Astrocyte (in vitro differentiated cells and primary cell): ENCODE results near the gene LYZ. TPM values are rescaled to one million over a fixed set of nuclear protein-coding genes. Genes with fewer than 3 reads are reported as not detected.
A peak's percentile ranks its signal among the peaks of the same experiment; 100 is the strongest.

Experiments used
- DNase-seq: peaks from one replicate; pipeline ENCODE4 v3.0.0-alpha.2; 2010; ENCODE audit warnings: low read depth
- FAIRE-seq: peaks from 2 replicates; lab custom pipeline; 2011; peaks lifted over from hg19 to GRCh38; lab: Jason Lieb, UNC
- H2AFZ ChIP-seq: 2 replicates; pipeline ENCODE4 v1.6.0; 2012; ENCODE audit warnings: low read depth, low read length, inconsistent platforms
- H3K27ac ChIP-seq: 2 replicates; pipeline ENCODE4 v1.5.1; 2011; ENCODE audit warnings: low read depth, low read length, inconsistent platforms
- H3K27me3 ChIP-seq: 2 replicates; pipeline ENCODE4 v1.6.0; 2011; ENCODE audit warnings: low read length, inconsistent platforms; ENCODE audit not compliant: insufficient read depth
- H3K36me3 ChIP-seq: 2 replicates; pipeline ENCODE4 v1.5.1; 2011; ENCODE audit warnings: low read length, inconsistent platforms; ENCODE audit not compliant: insufficient read depth
- H3K4me1 ChIP-seq: 2 replicates; pipeline ENCODE4 v1.5.1; 2011; ENCODE audit warnings: low read length, inconsistent platforms; ENCODE audit not compliant: insufficient read depth
- H3K4me2 ChIP-seq: 2 replicates; pipeline ENCODE4 v1.6.0; 2012; ENCODE audit warnings: low read length, inconsistent platforms
- H3K4me3 ChIP-seq: 2 replicates; pipeline ENCODE4 v1.5.1; 2011; ENCODE audit warnings: low read depth, mild to moderate bottlenecking, low read length, inconsistent platforms; ENCODE audit not compliant: insufficient read depth
- H3K79me2 ChIP-seq: 2 replicates; pipeline ENCODE4 v1.6.0; 2012; ENCODE audit warnings: mild to moderate bottlenecking, low read length, inconsistent platforms; ENCODE audit not compliant: insufficient read depth
- H3K9ac ChIP-seq: 2 replicates; pipeline ENCODE4 v1.6.0; 2012; ENCODE audit warnings: mild to moderate bottlenecking, low read length, inconsistent platforms
- H3K9me3 ChIP-seq: 2 replicates; pipeline ENCODE4 v1.5.1; 2012; ENCODE audit warnings: low read depth, mild to moderate bottlenecking, low read length, inconsistent platforms; ENCODE audit not compliant: insufficient read depth
- H4K20me1 ChIP-seq: 2 replicates; pipeline ENCODE4 v1.6.0; 2012; ENCODE audit warnings: low read length, inconsistent platforms; ENCODE audit not compliant: insufficient read depth
- H3K27ac Mint-ChIP-seq: one replicate; pipeline ENCODE4 v1.8.0; 2021; ENCODE audit warnings: mild to moderate bottlenecking, mixed read lengths; ENCODE audit not compliant: unreplicated experiment
- H3K27me3 Mint-ChIP-seq: one replicate; pipeline ENCODE4 v1.8.0; 2021; ENCODE audit warnings: low read depth, mixed read lengths; ENCODE audit not compliant: unreplicated experiment
- H3K36me3 Mint-ChIP-seq: one replicate; pipeline ENCODE4 v1.8.0; 2021; ENCODE audit warnings: low read depth, mixed read lengths; ENCODE audit not compliant: unreplicated experiment
- H3K4me1 Mint-ChIP-seq: one replicate; pipeline ENCODE4 v1.8.0; 2021; ENCODE audit warnings: low read depth, mixed read lengths; ENCODE audit not compliant: unreplicated experiment
- H3K4me3 Mint-ChIP-seq: one replicate; pipeline ENCODE4 v1.8.0; 2021; ENCODE audit warnings: mild to moderate bottlenecking, moderate library complexity, mixed read lengths; ENCODE audit not compliant: unreplicated experiment
- H3K9me3 Mint-ChIP-seq: one replicate; pipeline ENCODE4 v1.8.0; 2021; ENCODE audit warnings: mild to moderate bottlenecking, mixed read lengths; ENCODE audit not compliant: unreplicated experiment
- CTCF ChIP-seq: IDR thresholded peaks from 2 replicates; pipeline ENCODE4 v1.5.1; 2011; ENCODE audit warnings: low read depth, mild to moderate bottlenecking, inconsistent platforms, low read length, moderate library complexity; ENCODE audit not compliant: insufficient read depth
- EZH2 ChIP-seq: IDR thresholded peaks from 2 replicates; pipeline ENCODE4 v1.6.1; 2012; ENCODE audit warnings: mild to moderate bottlenecking, low read length, inconsistent platforms; ENCODE audit not compliant: insufficient read depth
- total RNA-seq: library from RNA; stranded (reverse); gene quantifications from 2 replicates; pipeline ENCODE4 v1.2.1, GENCODE V29; 2021

Gene LYZ
- total RNA-seq, 1 donor from 2014 or later = 0.45 TPM

DNA sequence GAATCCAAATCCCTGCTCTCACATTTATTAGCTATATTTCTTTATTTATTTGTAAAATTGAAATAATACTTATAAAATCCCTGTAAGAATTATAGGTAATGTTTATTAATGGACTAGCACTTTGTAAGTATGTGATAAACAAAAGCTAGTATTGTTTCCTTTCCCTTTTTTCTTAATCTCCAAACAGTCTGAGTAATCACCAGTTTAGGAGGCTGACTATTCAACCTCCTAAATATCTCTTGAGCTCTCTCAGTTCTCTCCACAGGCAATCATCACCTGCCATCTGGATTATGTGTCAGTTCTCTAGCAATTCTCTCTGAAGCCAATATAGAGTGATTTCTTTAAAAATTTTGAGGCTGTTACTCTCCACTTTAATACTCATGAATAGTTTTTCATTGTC lies 9.2 kb upstream of the LYZ start:
- Histone ChIP-seq H3K79me2 (no peaks in the 10 kb centered on the region), H3K9ac (no peak overlapping the region), H3K4me3 (no peak overlapping the region), H2AFZ (no peak overlapping the region), H3K4me1 (no peaks in the 10 kb centered on the region), H3K9me3 (no peaks in the 10 kb centered on the region), H3K36me3 (no peaks in the 10 kb centered on the region), H3K27me3 (peaks cover 11% of the 10 kb centered on the region), H3K4me2 (no peak overlapping the region), H4K20me1 (no peaks in the 10 kb centered on the region), H3K27ac (no peak overlapping the region)
- TF ChIP-seq EZH2 (no peak), CTCF (no peak)
- DNase-seq = no peak
- no peak overlapping the region for H3K27ac Mint-ChIP-seq
- FAIRE-seq = no peak
- no peaks in the 10 kb centered on the region for H3K9me3 Mint-ChIP-seq
- peaks cover 8% of the 10 kb centered on the region for H3K27me3 Mint-ChIP-seq
- H3K4me1 Mint-ChIP-seq = no peaks in the 10 kb centered on the region
- no peaks in the 10 kb centered on the region for H3K36me3 Mint-ChIP-seq
- H3K4me3 Mint-ChIP-seq = no peak overlapping the region

DNA sequence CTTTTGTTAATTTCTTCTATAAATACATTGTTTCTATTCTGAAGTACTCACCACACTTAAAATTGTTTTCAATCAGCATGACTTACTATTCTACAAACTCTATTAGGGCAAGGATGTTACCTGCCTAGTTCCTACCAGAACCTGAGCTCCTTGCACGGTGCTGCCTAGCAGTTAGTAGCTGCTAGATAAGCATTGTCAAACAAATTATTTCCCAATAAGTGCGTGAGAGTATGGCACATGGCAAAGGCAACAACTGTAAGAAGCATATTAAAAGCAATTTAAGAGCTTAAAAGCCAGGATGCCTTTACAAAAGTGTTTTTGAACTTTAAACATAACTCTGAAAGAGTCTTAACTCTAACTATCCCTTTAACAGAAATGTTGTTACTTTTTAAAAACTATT lies 8.2 kb upstream of the LYZ start:
- Mint-ChIP-seq H3K9me3 (no peaks in the 10 kb centered on the region), H3K4me3 (no peak overlapping the region), H3K27ac (no peak overlapping the region), H3K36me3 (no peaks in the 10 kb centered on the region), H3K4me1 (no peaks in the 10 kb centered on the region), H3K27me3 (peaks cover 8% of the 10 kb centered on the region)
- H3K27ac ChIP-seq = no peak overlapping the region
- no peaks in the 10 kb centered on the region for H3K36me3 ChIP-seq
- no peak overlapping the region for H3K4me2 ChIP-seq
- H3K9ac ChIP-seq = no peak overlapping the region
- DNase-seq (no peak), FAIRE-seq (no peak)
- H3K79me2 ChIP-seq = no peaks in the 10 kb centered on the region
- H3K9me3 ChIP-seq = no peaks in the 10 kb centered on the region
- peaks cover 11% of the 10 kb centered on the region for H3K27me3 ChIP-seq
- H4K20me1 ChIP-seq = no peaks in the 10 kb centered on the region
- H2AFZ ChIP-seq = no peak overlapping the region
- TF ChIP-seq EZH2 = no peak
- no peak for TF ChIP-seq CTCF
- no peak overlapping the region for H3K4me3 ChIP-seq
- H3K4me1 ChIP-seq = no peaks in the 10 kb centered on the region

DNA sequence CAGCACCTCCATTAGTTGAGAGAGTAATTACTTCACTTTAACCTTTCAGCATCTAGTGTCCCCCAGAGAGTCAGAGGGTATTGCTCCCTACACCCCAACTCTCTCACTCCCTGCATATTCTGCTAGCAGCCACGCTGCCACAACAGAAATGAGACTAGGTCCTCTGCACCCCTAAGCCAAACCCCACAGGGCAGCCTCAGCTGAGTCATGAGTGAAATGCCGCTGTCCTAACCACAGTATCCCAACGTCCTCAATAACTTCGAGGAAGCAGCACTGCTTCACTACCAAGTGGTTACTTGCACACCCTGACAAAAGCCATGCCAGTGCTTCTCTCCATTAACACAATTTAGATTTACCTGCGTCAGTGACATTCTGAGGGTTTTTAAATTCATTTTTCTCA lies 6.9 kb upstream of the LYZ start:
- Mint-ChIP-seq H3K27me3 (peaks cover 8% of the 10 kb centered on the region), H3K9me3 (no peaks in the 10 kb centered on the region), H3K27ac (no peak overlapping the region), H3K4me1 (no peaks in the 10 kb centered on the region), H3K4me3 (no peak overlapping the region), H3K36me3 (no peaks in the 10 kb centered on the region)
- Histone ChIP-seq H2AFZ (no peak overlapping the region), H4K20me1 (no peaks in the 10 kb centered on the region), H3K36me3 (no peaks in the 10 kb centered on the region), H3K4me2 (no peak overlapping the region), H3K4me1 (no peaks in the 10 kb centered on the region), H3K27ac (no peak overlapping the region), H3K4me3 (no peak overlapping the region), H3K79me2 (no peaks in the 10 kb centered on the region), H3K9ac (no peak overlapping the region), H3K9me3 (no peaks in the 10 kb centered on the region), H3K27me3 (peaks cover 11% of the 10 kb centered on the region)
- FAIRE-seq = no peak
- peak; percentile 16 for DNase-seq
- TF ChIP-seq EZH2 = no peak
- TF ChIP-seq CTCF = no peak
